CD14-positive monocyte (primary cell): ENCODE measurements around the gene TANC1. TPM values are rescaled to one million over a fixed set of nuclear protein-coding genes. Genes with fewer than 3 reads are reported as not detected.

Experiments used
- DNase-seq, 3 donors: peaks; one replicate each; pipeline ENCODE4 v3.0.0-alpha.2; 2011 to 2022
- H2AFZ ChIP-seq: 2 replicates; pipeline ENCODE4 v1.6.0; 2012; ENCODE audit warnings: mild to moderate bottlenecking, low read depth, low read length, inconsistent platforms; ENCODE audit not compliant: insufficient read depth, poor library complexity, severe bottlenecking
- H3K27ac ChIP-seq, 2 donors: 1 replicate in 1 of 2; 2 replicates in 1 of 2; pipeline ENCODE4 v1.5.1; 2012 to 2013; ENCODE audit warnings: low read length in 2 of 2, control low read depth in 1 of 2, inconsistent platforms in 1 of 2, low read depth in 1 of 2, mild to moderate bottlenecking in 1 of 2
- H3K27me3 ChIP-seq, 2 donors: one replicate each; pipeline versions ENCODE4 v1.6.0 to v1.6.1; 2011 to 2013; ENCODE audit warnings: low read length in 2 of 2; ENCODE audit not compliant: control insufficient read depth in 2 of 2, insufficient read depth in 2 of 2
- H3K36me3 ChIP-seq, 2 donors: replicated peaks in 1 of 2; 1 replicate in 1 of 2; 2 replicates in 1 of 2; pipeline versions ENCODE4 v1.5.1 to v1.6.1; 2012 to 2013; ENCODE audit warnings: low read length in 2 of 2, control low read depth in 1 of 2, inconsistent platforms in 1 of 2, mild to moderate bottlenecking in 1 of 2; ENCODE audit not compliant: insufficient read depth in 2 of 2, control insufficient read depth in 1 of 2
- H3K4me1 ChIP-seq, 2 donors: 1 replicate in 1 of 2; 2 replicates in 1 of 2; pipeline versions ENCODE4 v1.5.1 to v1.6.1; 2012 to 2013; ENCODE audit warnings: low read length in 2 of 2, control low read depth in 1 of 2, inconsistent platforms in 1 of 2, mild to moderate bottlenecking in 1 of 2, moderate library complexity in 1 of 2; ENCODE audit not compliant: insufficient read depth in 2 of 2, control insufficient read depth in 1 of 2
- H3K4me2 ChIP-seq: replicated peaks from 2 replicates; pipeline ENCODE3; 2012; ENCODE audit warnings: low read length, moderate library complexity, mild to moderate bottlenecking; ENCODE audit not compliant: poor library complexity, severe bottlenecking; ENCODE audit errors: extremely low read depth
- H3K4me3 ChIP-seq, 3 experiments: fragments of 200-600 bp in 1 of 3; sonication (generic) in 1 of 3; replicated peaks in 1 of 3; 1 replicate in 2 of 3; 2 replicates in 1 of 3; pipeline ENCODE4 v1.5.1; 2011 to 2013; ENCODE audit warnings: low read length in 3 of 3, mild to moderate bottlenecking in 3 of 3, control low read depth in 2 of 3, low read depth in 2 of 3, inconsistent platforms in 1 of 3, moderate library complexity in 1 of 3
- H3K79me2 ChIP-seq: 2 replicates; pipeline ENCODE4 v1.6.0; 2012; ENCODE audit warnings: mild to moderate bottlenecking, control low read depth, inconsistent platforms, low read length, moderate library complexity; ENCODE audit not compliant: insufficient read depth
- H3K9ac ChIP-seq: 2 replicates; pipeline ENCODE4 v1.6.0; 2017; ENCODE audit warnings: low read length, mild to moderate bottlenecking; ENCODE audit not compliant: insufficient read depth, poor library complexity, severe bottlenecking
- H3K9me3 ChIP-seq, 2 donors: replicated peaks in 1 of 2; 1 replicate in 1 of 2; 2 replicates in 1 of 2; pipeline versions ENCODE4 v1.5.1 to v1.6.1; 2012 to 2013; ENCODE audit warnings: low read length in 2 of 2, control low read depth in 1 of 2; ENCODE audit not compliant: control insufficient read depth in 1 of 2, insufficient read depth in 1 of 2
- H4K20me1 ChIP-seq: 2 replicates; pipeline ENCODE4 v1.6.0; 2012; ENCODE audit warnings: mild to moderate bottlenecking, low read length, control low read depth, moderate library complexity; ENCODE audit not compliant: insufficient read depth
- H3K27ac Mint-ChIP-seq, 7 donors: one replicate each; pipeline ENCODE4 v1.8.0; 2020; ENCODE audit warnings: mild to moderate bottlenecking in 7 of 7, mixed read lengths in 7 of 7, moderate library complexity in 6 of 7, inconsistent platforms in 2 of 7
- H3K27me3 Mint-ChIP-seq, 3 donors: one replicate each; pipeline ENCODE4 v1.8.0; 2021 to 2022; ENCODE audit warnings: low read depth in 3 of 3, mild to moderate bottlenecking in 3 of 3, mixed read lengths in 3 of 3, moderate library complexity in 3 of 3, inconsistent platforms in 1 of 3
- H3K36me3 Mint-ChIP-seq, 2 donors: one replicate each; pipeline ENCODE4 v1.8.0; 2020; ENCODE audit warnings: mixed read lengths in 2 of 2, inconsistent platforms in 1 of 2, mild to moderate bottlenecking in 1 of 2
- H3K4me1 Mint-ChIP-seq: one replicate; pipeline ENCODE4 v1.8.0; 2020; ENCODE audit warnings: mild to moderate bottlenecking, mixed read lengths
- H3K4me3 Mint-ChIP-seq, 2 donors: one replicate each; pipeline ENCODE4 v1.8.0; 2020; ENCODE audit warnings: mild to moderate bottlenecking in 2 of 2, mixed read lengths in 2 of 2, moderate library complexity in 1 of 2
- H3K9me3 Mint-ChIP-seq, 7 donors: one replicate each; pipeline ENCODE4 v1.8.0; 2020 to 2022; ENCODE audit warnings: mixed read lengths in 7 of 7, mild to moderate bottlenecking in 6 of 7, moderate library complexity in 6 of 7, inconsistent platforms in 2 of 7
- WGBS: methylation state at CpG from one replicate; pipeline ENCODE4 v1.1.5; 2013; ENCODE audit warnings: missing lambda C conversion rate; ENCODE audit not compliant: insufficient coverage; 5-methylcytosine and 5-hydroxymethylcytosine counted together
- intact Hi-C, 2 donors: fragments of 100-400 bp; cut with micrococcal nuclease; formaldehyde crosslinking; loops; one replicate each; pipeline versions ENCODE4 v1.15.0 to v1.15.1; 2023
- polyA plus RNA-seq, 3 donors: library from polyadenylated mRNA; depleted of rRNA in 1 of 3; unstranded in 2 of 3; stranded (reverse) in 1 of 3; fragments of 300-500 nt in 2 of 3; fragments of >200 nt in 1 of 3; fragmentation: Illumina TruSeq in 2 of 3; gene quantifications; 1 replicate in 2 of 3; 2 replicates in 1 of 3; pipeline ENCODE4 v1.2.3, GENCODE V29; 2012 to 2021
- TF ChIP-seq, protein P1 (sequence below): fragments of 200-600 bp; IDR thresholded peaks from one replicate; pipeline ENCODE4 v1.8.0; 2022; ENCODE audit warnings: antibody characterized with exemption, mild to moderate bottlenecking

The TANC1 gene
- polyA plus RNA-seq, 3 donors, result 0.04 TPM; not detected in 2

GRCh38 chr2:159108181-159108893 is 139.9 kb downstream of the TANC1 start:
- Histone ChIP-seq H2AFZ (no peak overlapping the region), H3K9me3 (no peaks in the 10 kb centered on the region), H3K27me3 (no peaks in the 10 kb centered on the region), H3K4me1 (no peaks in the 10 kb centered on the region), H3K79me2 (no peaks in the 10 kb centered on the region), H3K9ac (no peak overlapping the region), H3K4me2 (no peak overlapping the region), H3K27ac (no peak overlapping the region), H3K4me3 (no peak overlapping the region), H3K36me3 (no peaks in the 10 kb centered on the region), H4K20me1 (no peaks in the 10 kb centered on the region)
- Mint-ChIP-seq H3K9me3 (no peaks in the 10 kb centered on the region), H3K27ac (no peak overlapping the region), H3K27me3 (peaks cover 0 to 3% (median 3%) of the 10 kb centered on the region in 3 donors), H3K36me3 (no peaks in the 10 kb centered on the region), H3K4me3 (no peak overlapping the region), H3K4me1 (no peaks in the 10 kb centered on the region)
- intact Hi-C loops, result no loop called here
- 97% methylated on average over 7 of the region's 12 CpGs for WGBS
- no peak for DNase-seq
- TF ChIP-seq, protein P1, sequence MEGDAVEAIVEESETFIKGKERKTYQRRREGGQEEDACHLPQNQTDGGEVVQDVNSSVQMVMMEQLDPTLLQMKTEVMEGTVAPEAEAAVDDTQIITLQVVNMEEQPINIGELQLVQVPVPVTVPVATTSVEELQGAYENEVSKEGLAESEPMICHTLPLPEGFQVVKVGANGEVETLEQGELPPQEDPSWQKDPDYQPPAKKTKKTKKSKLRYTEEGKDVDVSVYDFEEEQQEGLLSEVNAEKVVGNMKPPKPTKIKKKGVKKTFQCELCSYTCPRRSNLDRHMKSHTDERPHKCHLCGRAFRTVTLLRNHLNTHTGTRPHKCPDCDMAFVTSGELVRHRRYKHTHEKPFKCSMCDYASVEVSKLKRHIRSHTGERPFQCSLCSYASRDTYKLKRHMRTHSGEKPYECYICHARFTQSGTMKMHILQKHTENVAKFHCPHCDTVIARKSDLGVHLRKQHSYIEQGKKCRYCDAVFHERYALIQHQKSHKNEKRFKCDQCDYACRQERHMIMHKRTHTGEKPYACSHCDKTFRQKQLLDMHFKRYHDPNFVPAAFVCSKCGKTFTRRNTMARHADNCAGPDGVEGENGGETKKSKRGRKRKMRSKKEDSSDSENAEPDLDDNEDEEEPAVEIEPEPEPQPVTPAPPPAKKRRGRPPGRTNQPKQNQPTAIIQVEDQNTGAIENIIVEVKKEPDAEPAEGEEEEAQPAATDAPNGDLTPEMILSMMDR, result no peak

- intact Hi-C loops, result no loop called here
- no peak for DNase-seq
- Histone ChIP-seq H3K27ac (no peak overlapping the region), H3K36me3 (no peaks in the 10 kb centered on the region), H4K20me1 (no peaks in the 10 kb centered on the region), H3K9me3 (no peaks in the 10 kb centered on the region), H3K79me2 (no peaks in the 10 kb centered on the region), H3K27me3 (no peaks in the 10 kb centered on the region), H3K4me1 (no peaks in the 10 kb centered on the region), H3K9ac (no peak overlapping the region), H3K4me3 (no peak overlapping the region), H2AFZ (no peak overlapping the region), H3K4me2 (no peak overlapping the region)
- Mint-ChIP-seq H3K36me3 (no peaks in the 10 kb centered on the region), H3K9me3 (no peaks in the 10 kb centered on the region), H3K27me3 (peaks cover 3% of the 10 kb centered on the region in 3 donors), H3K4me3 (no peak overlapping the region), H3K4me1 (no peaks in the 10 kb centered on the region), H3K27ac (no peak overlapping the region)
- TF ChIP-seq, protein P1, result no peak
- 100% methylated on average over 1 of the region's 3 CpGs for WGBS
Measured at GRCh38 chr2:159109517-159109916, 141.1 kb downstream of the TANC1 start.
